ENCODE measurements around the gene B3GNT4.
"Not testable (repeated sequence)": the region's sequence is repeated elsewhere in the genome, so short reads cannot be mapped to it uniquely, and the experiment has no call there.

The B3GNT4 gene

GRCh38 chr12:122216445-122216844 lies 12.9 kb downstream of the B3GNT4 start:
- no peak for DNase-seq (ENCODE audit: low read depth)

GRCh38 chr12:122225683-122226365 lies 22.3 kb downstream of the B3GNT4 start, which contains the start of gene DIABLO:
Gene DIABLO (minus strand): TSS chr12:122226052. CDS start chr12:122226014, 38 bp downstream.
- DNase-seq (ENCODE audit: low read depth), result peak; percentile 99

- no peak for DNase-seq (ENCODE audit: low read depth)
Measured at GRCh38 chr12:122226366-122227125, 23.0 kb downstream of the B3GNT4 start.

GRCh38 chr12:122227341-122227740 lies 23.8 kb downstream of the B3GNT4 start:
- no peak for DNase-seq (ENCODE audit: low read depth)

- DNase-seq (ENCODE audit: low read depth), result no peak
Measured at GRCh38 chr12:122228092-122228491, 24.6 kb downstream of the B3GNT4 start.

- DNase-seq (ENCODE audit: low read depth), result no peak
Measured at GRCh38 chr12:122230798-122231197, 27.3 kb downstream of the B3GNT4 start.

GRCh38 chr12:122232691-122233090 lies 29.2 kb downstream of the B3GNT4 start:
- DNase-seq (ENCODE audit: low read depth), result no peak

- DNase-seq (ENCODE audit: low read depth), result no peak
Measured at GRCh38 chr12:122235741-122236140, 32.2 kb downstream of the B3GNT4 start.

GRCh38 chr12:122238861-122239260 lies 35.4 kb downstream of the B3GNT4 start:
- DNase-seq (ENCODE audit: low read depth), result no peak

- no peak for DNase-seq (ENCODE audit: low read depth)
Measured at GRCh38 chr12:122243965-122244364, 40.5 kb downstream of the B3GNT4 start.

GRCh38 chr12:122244565-122245371 lies 41.3 kb downstream of the B3GNT4 start:
- no peak for DNase-seq (ENCODE audit: low read depth)

- DNase-seq (ENCODE audit: low read depth), result no peak
Measured at GRCh38 chr12:122245553-122245952, 42.0 kb downstream of the B3GNT4 start.

GRCh38 chr12:122250047-122250446 lies 46.5 kb downstream of the B3GNT4 start:
- DNase-seq (ENCODE audit: low read depth), result no peak

GRCh38 chr12:122250536-122250935 lies 47.0 kb downstream of the B3GNT4 start:
- DNase-seq (ENCODE audit: low read depth), result no peak

- not testable (repeated sequence) for DNase-seq (ENCODE audit: low read depth)
Measured at GRCh38 chr12:122258462-122258861, 55.0 kb downstream of the B3GNT4 start.

All from stimulated activated CD8-positive, alpha-beta memory T cell treated with anti-CD3 and anti-CD28 coated beads, Interleukin-15, amount 100 ng/mL, for 24 hours (primary cell).